Fibroblast of lung (primary cell): ENCODE measurements around the gene ABCC8. TPM values are rescaled to one million over a fixed set of nuclear protein-coding genes. Genes with fewer than 3 reads are reported as not detected.
A peak's percentile ranks its signal among the peaks of the same experiment; 100 is the strongest.

Experiments used
- DNase-seq, 2 donors: peaks; one replicate each; pipeline versions ENCODE4 v3.0.0 to v3.0.0-alpha.2; 2010; ENCODE audit warnings: low read depth in 2 of 2
- H2AFZ ChIP-seq: 2 replicates; pipeline ENCODE4 v1.5.1; 2012; ENCODE audit warnings: low read length, control low read depth, inconsistent platforms
- H3K27ac ChIP-seq: 2 replicates; pipeline ENCODE4 v1.5.1; 2011; ENCODE audit warnings: low read length, control low read depth; ENCODE audit not compliant: insufficient read depth
- H3K27me3 ChIP-seq: 2 replicates; pipeline ENCODE4 v1.5.1; 2011; ENCODE audit warnings: mild to moderate bottlenecking, low read length; ENCODE audit not compliant: control insufficient read depth, insufficient read depth
- H3K36me3 ChIP-seq: 2 replicates; pipeline ENCODE4 v1.5.1; 2011; ENCODE audit warnings: low read length; ENCODE audit not compliant: control insufficient read depth, insufficient read depth
- H3K4me1 ChIP-seq: 2 replicates; pipeline ENCODE4 v1.5.1; 2011; ENCODE audit warnings: low read length; ENCODE audit not compliant: control insufficient read depth, insufficient read depth; ENCODE audit errors: extremely low read depth
- H3K4me2 ChIP-seq: 2 replicates; pipeline ENCODE4 v1.5.1; 2011; ENCODE audit warnings: low read length, control low read depth; ENCODE audit not compliant: insufficient read depth; ENCODE audit errors: extremely low read depth
- H3K4me3 ChIP-seq, 4 experiments: fragments of 200-600 bp in 1 of 4; sonication (generic) in 1 of 4; replicated peaks in 1 of 4; 2 replicates each; pipeline ENCODE4 v1.5.1; 2011 to 2016; ENCODE audit warnings: low read length in 4 of 4, low read depth in 3 of 4, mild to moderate bottlenecking in 3 of 4, control low read depth in 2 of 4, inconsistent platforms in 1 of 4, mixed read lengths in 1 of 4; ENCODE audit not compliant: insufficient read depth in 1 of 4; ENCODE audit errors: control extremely low read depth in 1 of 4
- H3K79me2 ChIP-seq: 2 replicates; pipeline ENCODE4 v1.5.1; 2012; ENCODE audit warnings: mild to moderate bottlenecking, low read length, inconsistent platforms; ENCODE audit not compliant: control insufficient read depth, insufficient read depth
- H3K9ac ChIP-seq: 2 replicates; pipeline ENCODE4 v1.5.1; 2011; ENCODE audit warnings: mild to moderate bottlenecking, low read length, control low read depth; ENCODE audit not compliant: insufficient read depth
- H3K9me3 ChIP-seq: 2 replicates; pipeline ENCODE4 v1.5.1; 2012; ENCODE audit warnings: low read depth, low read length; ENCODE audit not compliant: control insufficient read depth, insufficient read depth
- H4K20me1 ChIP-seq: 2 replicates; pipeline ENCODE4 v1.5.1; 2011; ENCODE audit warnings: low read length; ENCODE audit not compliant: control insufficient read depth, insufficient read depth; ENCODE audit errors: extremely low read depth
- EZH2 ChIP-seq: IDR thresholded peaks from 2 replicates; pipeline ENCODE4 v1.5.1; 2012; ENCODE audit warnings: low read length, control low read depth, mild to moderate bottlenecking; ENCODE audit errors: missing control alignments
- polyA plus RNA-seq, 2 donors: library from polyadenylated mRNA; depleted of rRNA in 1 of 2; stranded (reverse) in 1 of 2; unstranded in 1 of 2; fragments of >200 nt; gene quantifications; 2 replicates each; pipeline ENCODE4 v1.2.1, GENCODE V29; 2011 to 2012; ENCODE audit warnings: missing spikeins in 1 of 2
- total RNA-seq: library from RNA; depleted of rRNA; stranded (reverse); fragments of >200 nt; gene quantifications from 2 replicates; pipeline ENCODE4 v1.2.1, GENCODE V29; 2014
- TF ChIP-seq, protein P1 (sequence below), 2 donors: IDR thresholded peaks in 1 of 2; conservative IDR thresholded peaks in 1 of 2; 1 replicate in 1 of 2; 2 replicates in 1 of 2; pipeline ENCODE4 v1.5.1; 2011 to 2012; ENCODE audit warnings: low read length in 2 of 2, control low read depth in 1 of 2, inconsistent platforms in 1 of 2, low read depth in 1 of 2, mild to moderate bottlenecking in 1 of 2

Gene ABCC8
- total and polyA plus RNA-seq, 2 donors (not counting 1 experiment from before 2014, with no cell fraction given): not detected

DNA sequence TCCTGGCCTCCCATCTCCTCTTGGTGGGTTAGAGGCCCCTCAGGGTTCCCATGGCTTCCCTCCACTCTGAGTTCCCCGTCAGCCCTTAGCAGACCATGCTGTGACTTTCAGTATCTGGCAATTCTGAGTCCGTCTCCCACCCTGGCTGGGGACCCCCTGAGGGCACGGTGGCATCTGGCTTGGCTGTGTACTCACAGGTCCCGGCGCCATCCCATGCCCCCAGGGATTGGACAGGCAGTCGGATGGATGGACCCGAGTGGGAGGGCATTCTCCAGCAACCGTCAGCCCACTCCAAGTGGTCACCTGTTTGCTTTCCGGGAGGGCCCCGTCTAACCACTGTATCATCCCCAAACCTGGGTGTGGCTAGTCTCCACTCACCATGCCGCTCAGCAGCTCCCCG, 24.0 kb upstream of the ABCC8 start:
- Histone ChIP-seq H3K9ac (no peak overlapping the region), H3K27ac (no peak overlapping the region), H3K4me3 (no peak overlapping the region), H3K27me3 (no peaks in the 10 kb centered on the region), H4K20me1 (no peaks in the 10 kb centered on the region), H3K4me1 (no peaks in the 10 kb centered on the region), H2AFZ (no peak overlapping the region), H3K9me3 (no peaks in the 10 kb centered on the region), H3K36me3 (no peaks in the 10 kb centered on the region), H3K4me2 (no peak overlapping the region), H3K79me2 (no peaks in the 10 kb centered on the region)
- TF ChIP-seq EZH2: no peak
- TF ChIP-seq, protein P1, sequence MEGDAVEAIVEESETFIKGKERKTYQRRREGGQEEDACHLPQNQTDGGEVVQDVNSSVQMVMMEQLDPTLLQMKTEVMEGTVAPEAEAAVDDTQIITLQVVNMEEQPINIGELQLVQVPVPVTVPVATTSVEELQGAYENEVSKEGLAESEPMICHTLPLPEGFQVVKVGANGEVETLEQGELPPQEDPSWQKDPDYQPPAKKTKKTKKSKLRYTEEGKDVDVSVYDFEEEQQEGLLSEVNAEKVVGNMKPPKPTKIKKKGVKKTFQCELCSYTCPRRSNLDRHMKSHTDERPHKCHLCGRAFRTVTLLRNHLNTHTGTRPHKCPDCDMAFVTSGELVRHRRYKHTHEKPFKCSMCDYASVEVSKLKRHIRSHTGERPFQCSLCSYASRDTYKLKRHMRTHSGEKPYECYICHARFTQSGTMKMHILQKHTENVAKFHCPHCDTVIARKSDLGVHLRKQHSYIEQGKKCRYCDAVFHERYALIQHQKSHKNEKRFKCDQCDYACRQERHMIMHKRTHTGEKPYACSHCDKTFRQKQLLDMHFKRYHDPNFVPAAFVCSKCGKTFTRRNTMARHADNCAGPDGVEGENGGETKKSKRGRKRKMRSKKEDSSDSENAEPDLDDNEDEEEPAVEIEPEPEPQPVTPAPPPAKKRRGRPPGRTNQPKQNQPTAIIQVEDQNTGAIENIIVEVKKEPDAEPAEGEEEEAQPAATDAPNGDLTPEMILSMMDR (conservative IDR thresholded peaks at IDR 0.05 in 1 of 2, IDR thresholded peaks at IDR 0.05 in 1 of 2; ENCODE audit: low read depth in 1 of 2, low read length in 2 of 2): no peak
- no peak for DNase-seq

DNA sequence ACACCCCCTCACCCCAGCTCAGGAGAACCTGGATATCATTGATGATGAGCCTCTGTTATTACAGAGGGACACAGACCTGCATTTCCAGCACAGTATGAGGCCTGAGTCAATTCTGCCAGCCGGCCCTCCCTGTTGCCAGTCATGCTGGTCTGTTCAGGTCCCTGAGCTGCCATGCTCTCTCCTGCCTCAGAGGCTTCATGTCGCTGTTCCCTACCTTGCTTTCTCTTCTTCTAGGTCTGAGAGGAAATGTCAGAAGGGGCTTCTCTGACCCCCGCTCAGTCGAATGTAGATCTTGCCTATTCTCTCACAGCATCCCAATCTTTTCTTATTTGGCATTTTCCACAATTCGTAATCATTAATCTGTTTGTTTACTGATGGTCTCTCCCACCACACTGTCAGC, 21.8 kb upstream of the ABCC8 start:
- no peaks in the 10 kb centered on the region for H3K9me3 ChIP-seq
- no peaks in the 10 kb centered on the region for H3K79me2 ChIP-seq
- no peaks in the 10 kb centered on the region for H3K36me3 ChIP-seq
- no peak overlapping the region for H3K4me3 ChIP-seq
- TF ChIP-seq EZH2: no peak
- TF ChIP-seq, protein P1 (conservative IDR thresholded peaks at IDR 0.05 in 1 of 2, IDR thresholded peaks at IDR 0.05 in 1 of 2; ENCODE audit: low read depth in 1 of 2, low read length in 2 of 2): peak in 1 of 2 donors; percentile 30
- H2AFZ ChIP-seq: no peak overlapping the region
- H3K4me1 ChIP-seq: no peaks in the 10 kb centered on the region
- H3K27me3 ChIP-seq: no peaks in the 10 kb centered on the region
- H3K27ac ChIP-seq: no peak overlapping the region
- DNase-seq: no peak
- no peak overlapping the region for H3K4me2 ChIP-seq
- H3K9ac ChIP-seq: no peak overlapping the region
- H4K20me1 ChIP-seq: no peaks in the 10 kb centered on the region

DNA sequence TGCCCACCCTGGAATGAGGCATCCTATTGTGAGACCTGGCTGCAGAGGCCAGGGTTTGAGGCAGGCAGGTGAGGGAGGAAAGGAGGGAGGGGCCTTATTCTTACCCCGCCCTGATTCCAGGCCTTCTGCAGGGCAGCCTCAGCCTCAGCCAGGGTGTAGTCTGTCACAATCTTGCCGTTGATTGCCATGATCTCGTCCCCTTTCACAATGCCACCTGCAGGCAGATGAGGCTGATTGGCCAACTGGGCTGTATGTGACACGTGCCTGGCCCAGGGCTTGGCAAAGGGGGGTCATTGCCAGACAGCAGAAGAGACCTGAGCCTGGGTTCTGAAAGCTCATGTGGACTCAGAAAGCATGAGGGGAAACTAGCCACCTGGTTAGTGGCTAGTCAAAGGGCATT, 21.4 kb upstream of the ABCC8 start:
- Histone ChIP-seq H3K27ac (no peak overlapping the region), H3K79me2 (no peaks in the 10 kb centered on the region), H3K4me1 (no peaks in the 10 kb centered on the region), H3K36me3 (no peaks in the 10 kb centered on the region), H3K9me3 (no peaks in the 10 kb centered on the region), H4K20me1 (no peaks in the 10 kb centered on the region), H3K9ac (no peak overlapping the region), H3K4me3 (no peak overlapping the region), H3K4me2 (no peak overlapping the region), H3K27me3 (no peaks in the 10 kb centered on the region), H2AFZ (no peak overlapping the region)
- no peak for DNase-seq
- TF ChIP-seq EZH2: no peak
- TF ChIP-seq, protein P1 (conservative IDR thresholded peaks at IDR 0.05 in 1 of 2, IDR thresholded peaks at IDR 0.05 in 1 of 2; ENCODE audit: low read depth in 1 of 2, low read length in 2 of 2): no peak
